Skeletal muscle tissue (tissue), 4 donors: ENCODE measurements around the gene TSHB. TPM values are rescaled to one million over a fixed set of nuclear protein-coding genes. Genes with fewer than 3 reads are reported as not detected.

Experiments
- H3K27ac ChIP-seq: one replicate; pipeline ENCODE4 v1.7.0; 2013; ENCODE audit warnings: mild to moderate bottlenecking, low read depth, low read length, inconsistent platforms
- H3K27me3 ChIP-seq, 3 donors: one replicate each; pipeline ENCODE4 v1.7.0; 2013; ENCODE audit warnings: low read length in 3 of 3; ENCODE audit not compliant: control insufficient read depth in 3 of 3, insufficient read depth in 3 of 3
- H3K36me3 ChIP-seq, 3 donors: one replicate each; pipeline ENCODE4 v1.7.0; 2013; ENCODE audit warnings: low read length in 3 of 3; ENCODE audit not compliant: control insufficient read depth in 3 of 3, insufficient read depth in 3 of 3
- H3K4me1 ChIP-seq, 3 donors: one replicate each; pipeline ENCODE4 v1.7.0; 2013; ENCODE audit warnings: low read length in 3 of 3, mild to moderate bottlenecking in 3 of 3; ENCODE audit not compliant: control insufficient read depth in 3 of 3, insufficient read depth in 3 of 3
- H3K4me3 ChIP-seq, 3 donors: one replicate each; pipeline ENCODE4 v1.7.0; 2013; ENCODE audit warnings: low read length in 3 of 3
- H3K9ac ChIP-seq, 3 donors: one replicate each; pipeline ENCODE4 v1.7.0; 2013; ENCODE audit warnings: low read length in 3 of 3, mild to moderate bottlenecking in 3 of 3, moderate library complexity in 2 of 3, low read depth in 1 of 3
- H3K9me3 ChIP-seq, 3 donors: one replicate each; pipeline ENCODE4 v1.7.0; 2013; ENCODE audit warnings: low read length in 3 of 3; ENCODE audit not compliant: control insufficient read depth in 3 of 3
- total RNA-seq: library from RNA; depleted of rRNA; stranded (reverse); fragments of >200 nt; gene quantifications from one replicate; pipeline ENCODE4 v1.2.3, GENCODE V29; 2014
- donor health status: Osteomylitis.

Gene TSHB
- total RNA-seq, 1 donor from 2014 or later, result not detected

- H3K27ac ChIP-seq, result no peak overlapping the region
- H3K27me3 ChIP-seq, result peaks cover 0 to 5% (median 5%) of the 10 kb centered on the region in 3 donors
- no peaks in the 10 kb centered on the region for H3K36me3 ChIP-seq
- no peaks in the 10 kb centered on the region for H3K9me3 ChIP-seq
- H3K9ac ChIP-seq, result no peak overlapping the region
- no peak overlapping the region for H3K4me3 ChIP-seq
- no peaks in the 10 kb centered on the region for H3K4me1 ChIP-seq
These were observed 26.8 kb downstream of the TSHB start for GRCh38 chr1:115056395-115056798.

GRCh38 chr1:115057661-115058254 lies 28.1 kb downstream of the TSHB start:
- H3K9me3 ChIP-seq, result no peaks in the 10 kb centered on the region
- no peaks in the 10 kb centered on the region for H3K36me3 ChIP-seq
- peaks cover 0 to 5% (median 5%) of the 10 kb centered on the region in 3 donors for H3K27me3 ChIP-seq
- no peak overlapping the region for H3K4me3 ChIP-seq
- no peaks in the 10 kb centered on the region for H3K4me1 ChIP-seq
- H3K27ac ChIP-seq, result no peak overlapping the region
- no peak overlapping the region for H3K9ac ChIP-seq

GRCh38 chr1:115059316-115059715 lies 29.7 kb downstream of the TSHB start:
- Histone ChIP-seq H3K27me3 (peaks cover 0 to 5% (median 5%) of the 10 kb centered on the region in 3 donors), H3K9me3 (no peaks in the 10 kb centered on the region), H3K4me1 (no peaks in the 10 kb centered on the region), H3K4me3 (no peak overlapping the region), H3K9ac (no peak overlapping the region), H3K36me3 (no peaks in the 10 kb centered on the region), H3K27ac (no peak overlapping the region)

- H3K9me3 ChIP-seq, result no peaks in the 10 kb centered on the region
- no peaks in the 10 kb centered on the region for H3K36me3 ChIP-seq
- H3K27me3 ChIP-seq, result peaks cover 0 to 5% (median 5%) of the 10 kb centered on the region in 3 donors
- no peaks in the 10 kb centered on the region for H3K4me1 ChIP-seq
- H3K4me3 ChIP-seq, result no peak overlapping the region
- H3K9ac ChIP-seq, result no peak overlapping the region
- no peak overlapping the region for H3K27ac ChIP-seq
These were observed 30.9 kb downstream of the TSHB start for GRCh38 chr1:115060501-115060900.

DNA sequence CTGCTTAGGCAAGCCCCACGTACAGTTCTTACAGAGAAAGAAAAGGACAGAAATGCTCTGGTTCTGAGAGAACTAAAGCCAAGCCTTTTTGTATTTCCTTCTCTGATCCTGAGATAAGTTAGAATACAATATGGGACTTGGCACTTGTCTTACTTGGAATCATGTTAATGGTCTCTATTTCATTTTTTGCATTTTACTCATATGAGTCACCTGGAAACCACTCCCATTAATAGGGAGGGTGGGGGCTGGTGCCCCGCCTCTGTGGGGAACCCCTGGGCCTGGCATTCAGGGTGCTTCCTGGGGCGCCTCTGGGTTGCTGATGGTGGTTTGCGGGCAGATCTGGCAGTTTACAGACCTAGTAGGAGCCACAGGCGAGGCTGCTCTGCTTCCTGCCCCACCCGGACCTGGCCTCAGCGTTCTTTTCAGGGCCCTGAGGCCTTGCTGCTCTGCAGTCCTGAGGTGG lies 32.9 kb downstream of the TSHB start:
- no peaks in the 10 kb centered on the region for H3K36me3 ChIP-seq
- no peak overlapping the region for H3K4me3 ChIP-seq
- no peaks in the 10 kb centered on the region for H3K27me3 ChIP-seq
- H3K27ac ChIP-seq, result no peak overlapping the region
- no peak overlapping the region for H3K9ac ChIP-seq
- H3K4me1 ChIP-seq, result no peaks in the 10 kb centered on the region
- H3K9me3 ChIP-seq, result no peaks in the 10 kb centered on the region

DNA sequence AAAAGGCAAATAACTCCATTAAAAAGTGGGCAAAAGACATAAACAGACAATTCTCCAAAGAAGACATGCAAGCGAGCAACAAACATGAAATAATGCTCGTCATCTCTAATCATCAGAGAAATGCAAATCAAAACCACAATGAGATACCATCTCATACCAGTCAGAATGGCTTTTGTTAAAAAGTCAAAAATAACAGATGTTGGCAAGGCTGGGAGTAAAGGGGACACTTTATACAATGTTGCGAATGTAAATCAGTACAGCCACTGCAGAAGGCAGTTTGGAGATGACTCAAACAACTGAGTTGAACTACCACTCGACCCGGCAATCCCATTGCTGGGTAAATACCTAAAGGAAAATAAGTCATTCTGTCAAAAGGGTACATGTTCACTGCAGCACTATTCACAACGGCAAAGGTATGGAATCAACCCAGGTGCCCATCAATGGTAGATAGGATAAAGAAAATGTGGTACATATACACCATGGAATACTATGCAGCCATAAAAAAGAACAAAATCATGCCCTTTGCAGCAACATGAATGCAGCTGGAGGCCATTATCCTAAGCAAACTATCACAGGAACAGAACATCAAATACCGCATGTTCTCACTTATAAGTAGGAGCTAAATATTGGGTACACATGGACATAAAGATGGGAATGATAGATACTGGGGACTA lies 33.7 kb downstream of the TSHB start:
- Histone ChIP-seq H3K4me1 (no peaks in the 10 kb centered on the region), H3K9me3 (no peaks in the 10 kb centered on the region), H3K27me3 (no peaks in the 10 kb centered on the region), H3K4me3 (no peak overlapping the region), H3K36me3 (no peaks in the 10 kb centered on the region), H3K27ac (no peak overlapping the region), H3K9ac (no peak overlapping the region)

DNA sequence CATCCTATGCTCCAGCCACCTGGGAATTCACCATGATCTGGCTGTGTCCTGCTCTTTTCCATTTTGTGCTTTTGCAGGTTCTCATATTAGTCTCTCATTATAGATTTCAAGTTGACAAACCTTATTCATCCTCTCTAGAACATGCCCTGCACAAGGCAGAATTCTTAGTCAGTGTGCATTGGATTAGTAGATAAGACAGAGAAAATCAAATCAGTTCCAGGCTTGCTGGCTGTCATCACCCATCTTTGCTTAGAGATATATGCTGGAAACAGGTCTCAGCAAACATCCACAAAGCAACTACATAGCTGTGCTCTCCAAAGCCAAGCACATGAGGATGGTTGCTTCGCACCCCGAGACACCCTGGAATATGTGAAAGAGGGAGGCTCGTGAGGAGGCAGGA lies 34.8 kb downstream of the TSHB start:
- Histone ChIP-seq H3K9me3 (no peaks in the 10 kb centered on the region), H3K36me3 (no peaks in the 10 kb centered on the region), H3K4me3 (no peak overlapping the region), H3K27me3 (no peaks in the 10 kb centered on the region), H3K27ac (no peak overlapping the region), H3K9ac (no peak overlapping the region), H3K4me1 (no peaks in the 10 kb centered on the region)

DNA sequence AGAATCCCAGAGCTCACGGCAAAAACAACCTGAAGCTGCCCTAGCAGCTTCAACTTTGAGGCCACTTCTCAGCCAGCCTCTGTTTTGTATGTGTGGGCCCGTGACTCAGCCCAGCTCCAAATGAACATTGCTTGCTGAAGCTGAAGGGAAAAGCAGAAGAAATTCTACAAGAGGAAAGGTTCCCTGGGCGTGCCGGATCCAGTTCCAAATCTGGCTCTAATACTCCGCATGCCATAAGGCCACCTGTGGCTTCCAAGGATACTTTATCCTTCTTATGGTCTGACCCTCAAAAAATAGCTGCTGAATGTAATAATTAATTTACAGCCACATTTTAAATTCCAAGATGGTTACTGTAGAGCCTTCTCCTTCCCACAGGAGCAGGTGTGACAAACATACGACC lies 35.4 kb downstream of the TSHB start:
- Histone ChIP-seq H3K27me3 (no peaks in the 10 kb centered on the region), H3K9ac (no peak overlapping the region), H3K36me3 (no peaks in the 10 kb centered on the region), H3K4me1 (no peaks in the 10 kb centered on the region), H3K4me3 (no peak overlapping the region), H3K9me3 (no peaks in the 10 kb centered on the region), H3K27ac (no peak overlapping the region)

DNA sequence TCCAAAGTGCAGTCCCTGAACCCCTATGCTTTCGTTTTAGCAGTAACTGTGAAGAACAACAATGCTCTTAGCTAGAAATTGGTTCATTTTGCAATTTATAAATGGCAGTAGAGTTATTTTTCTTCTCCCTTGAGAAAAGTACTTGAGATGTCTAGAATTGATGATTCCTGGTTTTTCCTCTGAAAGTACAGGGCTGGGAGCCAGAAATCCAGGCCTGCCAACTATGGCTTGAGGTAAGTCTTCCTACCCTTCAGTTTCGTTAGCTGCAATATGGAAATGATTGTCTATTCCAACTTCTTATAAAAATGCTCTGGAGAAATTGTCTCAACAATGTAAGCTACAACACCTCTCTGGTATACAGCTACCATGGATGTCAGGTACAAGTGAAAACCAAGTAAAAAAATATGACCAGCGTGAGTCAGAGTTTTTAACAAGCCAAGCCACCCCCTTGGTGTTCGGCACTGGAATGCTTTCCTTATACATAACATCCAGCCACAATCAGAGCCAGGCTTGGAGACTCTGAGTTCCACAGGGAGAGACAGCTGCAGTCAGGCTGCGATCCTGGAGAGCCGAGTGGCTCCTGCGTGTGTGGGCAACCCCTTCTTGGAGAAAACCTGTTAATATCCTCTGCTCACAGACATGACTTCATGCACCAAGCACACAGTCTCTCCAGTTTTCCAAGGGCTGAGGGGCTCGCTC lies 37.7 kb downstream of the TSHB start:
- no peaks in the 10 kb centered on the region for H3K27me3 ChIP-seq
- no peaks in the 10 kb centered on the region for H3K4me1 ChIP-seq
- H3K4me3 ChIP-seq, result no peak overlapping the region
- H3K9me3 ChIP-seq, result no peaks in the 10 kb centered on the region
- no peak overlapping the region for H3K27ac ChIP-seq
- H3K36me3 ChIP-seq, result no peaks in the 10 kb centered on the region
- no peak overlapping the region for H3K9ac ChIP-seq
